Stomach (tissue), 4 donors: ENCODE data around the gene VDAC1.

Source experiments
- EP300 ChIP-seq: sonication (generic); formaldehyde crosslinking; IDR thresholded peaks from one replicate; pipeline ENCODE4 v1.6.1; 2017; ENCODE audit warnings: antibody characterized with exemption
- TF ChIP-seq, protein P1 (sequence below), 7 experiments: fragments of 450-650 bp in 4 of 7; fragments of 200-600 bp in 3 of 7; sonication (generic) in 3 of 7; IDR thresholded peaks; one replicate each; pipeline ENCODE4 v1.5.1; 2016 to 2019; ENCODE audit warnings: antibody characterized with exemption in 7 of 7, control low read depth in 2 of 7, mild to moderate bottlenecking in 1 of 7

DNA sequence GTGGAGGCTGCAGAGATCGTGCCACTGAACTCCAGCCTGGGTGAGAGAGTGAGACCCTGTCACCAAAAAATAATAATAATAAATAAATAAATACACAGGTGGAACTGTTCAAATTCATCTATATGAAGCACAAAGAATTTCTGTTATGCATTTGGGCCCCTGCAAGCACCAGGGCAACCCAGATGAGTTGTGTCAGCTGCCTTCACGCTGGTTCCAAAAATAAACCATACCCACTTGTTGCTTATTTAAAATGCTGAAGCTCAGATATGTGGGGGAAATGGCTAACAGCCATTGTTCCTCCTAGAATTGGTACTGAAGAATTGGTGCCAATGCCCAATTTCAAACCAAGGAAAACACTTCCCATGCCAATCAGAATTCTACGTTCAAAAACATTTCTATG lies 25.8 kb downstream of the VDAC1 start:
- TF ChIP-seq, protein P1, sequence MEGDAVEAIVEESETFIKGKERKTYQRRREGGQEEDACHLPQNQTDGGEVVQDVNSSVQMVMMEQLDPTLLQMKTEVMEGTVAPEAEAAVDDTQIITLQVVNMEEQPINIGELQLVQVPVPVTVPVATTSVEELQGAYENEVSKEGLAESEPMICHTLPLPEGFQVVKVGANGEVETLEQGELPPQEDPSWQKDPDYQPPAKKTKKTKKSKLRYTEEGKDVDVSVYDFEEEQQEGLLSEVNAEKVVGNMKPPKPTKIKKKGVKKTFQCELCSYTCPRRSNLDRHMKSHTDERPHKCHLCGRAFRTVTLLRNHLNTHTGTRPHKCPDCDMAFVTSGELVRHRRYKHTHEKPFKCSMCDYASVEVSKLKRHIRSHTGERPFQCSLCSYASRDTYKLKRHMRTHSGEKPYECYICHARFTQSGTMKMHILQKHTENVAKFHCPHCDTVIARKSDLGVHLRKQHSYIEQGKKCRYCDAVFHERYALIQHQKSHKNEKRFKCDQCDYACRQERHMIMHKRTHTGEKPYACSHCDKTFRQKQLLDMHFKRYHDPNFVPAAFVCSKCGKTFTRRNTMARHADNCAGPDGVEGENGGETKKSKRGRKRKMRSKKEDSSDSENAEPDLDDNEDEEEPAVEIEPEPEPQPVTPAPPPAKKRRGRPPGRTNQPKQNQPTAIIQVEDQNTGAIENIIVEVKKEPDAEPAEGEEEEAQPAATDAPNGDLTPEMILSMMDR (IDR thresholded peaks at IDR 0.05): no peak
- TF ChIP-seq EP300: no peak
